Mesenteric fat pad (tissue), 1 donor: ENCODE results near the gene TBXAS1. TPM values are rescaled to one million over a fixed set of nuclear protein-coding genes. Genes with fewer than 3 reads are reported as not detected.

Experiments
- DNase-seq: peaks from one replicate; pipeline ENCODE4 v3.0.0-alpha.2; 2020; ENCODE audit warnings: low spot score
- total RNA-seq: library from RNA; stranded (reverse); fragmentation: NEBNext Ultra II Directional; extraction: Animal tissue kit (Norgen Biotek cat#: 25700); gene quantifications from one replicate; pipeline ENCODE4 v1.2.1, GENCODE V29; 2021
- donor health status: DM: yes; HTN: yes; CAD: no.

Gene TBXAS1
- total RNA-seq, 1 donor from 2014 or later = 35.2 TPM

GRCh38 chr7:139854124-139854511 lies 25.1 kb downstream of the TBXAS1 start:
- DNase-seq = no peak

- DNase-seq = no peak
Measured at GRCh38 chr7:139854803-139855497, 25.9 kb downstream of the TBXAS1 start.

- no peak for DNase-seq
Measured at GRCh38 chr7:139855498-139856270, 26.6 kb downstream of the TBXAS1 start.

GRCh38 chr7:139857791-139858190 lies 28.7 kb downstream of the TBXAS1 start:
- DNase-seq = no peak

- DNase-seq = no peak
Measured at GRCh38 chr7:139860090-139860775, 31.2 kb downstream of the TBXAS1 start.

GRCh38 chr7:139861803-139862202 lies 32.7 kb downstream of the TBXAS1 start:
- DNase-seq = no peak

GRCh38 chr7:139866047-139866837 lies 37.2 kb downstream of the TBXAS1 start:
- DNase-seq = no peak

- no peak for DNase-seq
Measured at GRCh38 chr7:139867847-139868246, 38.8 kb downstream of the TBXAS1 start.

GRCh38 chr7:139869886-139870285 lies 40.8 kb downstream of the TBXAS1 start:
- DNase-seq = no peak

- no peak for DNase-seq
Measured at GRCh38 chr7:139870380-139870779, 41.3 kb downstream of the TBXAS1 start.

- no peak for DNase-seq
Measured at GRCh38 chr7:139871331-139871730, 42.3 kb downstream of the TBXAS1 start.

- DNase-seq = no peak
Measured at GRCh38 chr7:139871820-139872219, 42.8 kb downstream of the TBXAS1 start.

GRCh38 chr7:139873593-139874301 lies 44.7 kb downstream of the TBXAS1 start:
- no peak for DNase-seq

- no peak for DNase-seq
Measured at GRCh38 chr7:139874302-139874629, 45.2 kb downstream of the TBXAS1 start.

- no peak for DNase-seq
Measured at GRCh38 chr7:139875821-139876241, 46.8 kb downstream of the TBXAS1 start.

- no peak for DNase-seq
Measured at GRCh38 chr7:139876622-139877283, 47.7 kb downstream of the TBXAS1 start.

GRCh38 chr7:139883814-139884213 lies 54.8 kb downstream of the TBXAS1 start:
- DNase-seq = no peak

GRCh38 chr7:139884441-139884840 lies 55.4 kb downstream of the TBXAS1 start:
- DNase-seq = no peak

- no peak for DNase-seq
Measured at GRCh38 chr7:139885511-139885910, 56.4 kb downstream of the TBXAS1 start.

GRCh38 chr7:139886206-139886605 lies 57.1 kb downstream of the TBXAS1 start:
- DNase-seq = no peak
